Cerebellar cortex (tissue), 1 donor: ENCODE results near the gene DMPK.
"Not testable (repeated sequence)": the region's sequence is repeated elsewhere in the genome, so short reads cannot be mapped to it uniquely, and the experiment has no call there.

Source experiments
- DNase-seq: peaks from one replicate; pipeline ENCODE4 v3.0.0-alpha.2; 2015; ENCODE audit warnings: low spot score

The DMPK gene

GRCh38 chr19:45814851-45815480 is 32.7 kb upstream of the DMPK start, which contains the start of gene RSPH6A:
Gene RSPH6A, minus strand, starts transcription at chr19:45815308. Its CDS starts 132 bp downstream, at chr19:45815176.
- no peak for DNase-seq

GRCh38 chr19:45814166-45814780 is 32.0 kb upstream of the DMPK start:
- no peak for DNase-seq

- no peak for DNase-seq
These were observed 30.0 kb upstream of the DMPK start for GRCh38 chr19:45812297-45812696.

GRCh38 chr19:45809643-45810159 is 27.4 kb upstream of the DMPK start:
- no peak for DNase-seq

- no peak for DNase-seq
These were observed 23.4 kb upstream of the DMPK start for GRCh38 chr19:45805719-45806118.

GRCh38 chr19:45804959-45805230 is 22.6 kb upstream of the DMPK start:
- DNase-seq = no peak

- no peak for DNase-seq
These were observed 22.1 kb upstream of the DMPK start for GRCh38 chr19:45804140-45804958.

GRCh38 chr19:45801603-45802175 is 19.4 kb upstream of the DMPK start:
- no peak for DNase-seq

GRCh38 chr19:45800070-45800553 is 17.8 kb upstream of the DMPK start:
- no peak for DNase-seq

GRCh38 chr19:45799541-45799940 is 17.3 kb upstream of the DMPK start:
- not testable (repeated sequence) for DNase-seq

- peak; percentile 61 for DNase-seq
These were observed 16.8 kb upstream of the DMPK start for GRCh38 chr19:45798995-45799517.

GRCh38 chr19:45794627-45795026 is 12.3 kb upstream of the DMPK start:
- no peak for DNase-seq

GRCh38 chr19:45793876-45794275 is 11.6 kb upstream of the DMPK start:
- no peak for DNase-seq

- no peak for DNase-seq
These were observed 10.9 kb upstream of the DMPK start for GRCh38 chr19:45793178-45793564.

GRCh38 chr19:45792470-45793177 is 10.3 kb upstream of the DMPK start, which contains the start of gene DMWD:
Gene DMWD, minus strand, starts transcription at chr19:45792845. Its CDS starts 89 bp downstream, at chr19:45792756.
- DNase-seq = peak; percentile 99

- DNase-seq = no peak
These were observed 9.6 kb upstream of the DMPK start for GRCh38 chr19:45791744-45792469.

GRCh38 chr19:45790942-45791341 is 8.7 kb upstream of the DMPK start:
- no peak for DNase-seq

GRCh38 chr19:45789035-45789786 is 6.9 kb upstream of the DMPK start:
- DNase-seq = no peak

GRCh38 chr19:45786533-45786894 is 4.2 kb upstream of the DMPK start:
- DNase-seq = no peak
